Measurements from ENCODE around the gene ZFAND3. TPM values are rescaled to one million over a fixed set of nuclear protein-coding genes. Genes with fewer than 3 reads are reported as not detected.
A peak's percentile ranks its signal among the peaks of the same experiment; 100 is the strongest.

ZFAND3 gene
- polyA plus RNA-seq, 3 donors, result 11.5 to 21.1 (median 11.7) TPM

DNA sequence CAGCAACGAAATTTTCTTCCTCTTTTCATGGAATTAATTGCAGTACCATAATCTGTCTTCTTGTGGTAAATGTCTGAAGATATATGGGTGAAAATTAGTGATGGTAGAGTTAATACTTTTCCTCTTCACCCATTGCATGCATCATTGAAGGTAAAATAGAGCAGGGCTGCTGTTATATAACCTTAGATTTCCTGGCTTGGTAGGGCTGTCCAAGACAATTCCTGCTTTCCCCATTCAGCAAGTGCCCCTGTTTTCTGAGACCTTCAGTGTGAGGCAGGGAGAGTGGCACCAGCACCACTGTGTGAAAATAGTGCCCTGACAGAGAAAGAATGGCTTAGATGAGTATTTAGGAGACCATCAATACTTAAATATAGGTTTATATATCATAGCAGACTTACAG, 202.0 kb downstream of the ZFAND3 start:
- TF ChIP-seq CTCF (IDR thresholded peaks at IDR 0.05), result no peak
- Mint-ChIP-seq H3K36me3 (peaks cover 0 to 2% of the 10 kb centered on the region in 2 donors), H3K9me3 (peaks cover 0 to 9% (median 3%) of the 10 kb centered on the region in 7 donors), H3K4me3 (no peak overlapping the region), H3K27me3 (ENCODE audit: low read depth in 3 of 3) (no peaks in the 10 kb centered on the region), H3K4me1 (peaks cover 24% of the 10 kb centered on the region), H3K27ac (peak overlapping the region in 3 of 7 donors; percentile 9 to 54 (median 42))
- Histone ChIP-seq H3K9me3 (replicated peaks in 1 of 2; ENCODE audit: control insufficient read depth in 1 of 2, insufficient read depth in 1 of 2, low read length in 2 of 2) (no peaks in the 10 kb centered on the region), H3K27ac (ENCODE audit: low read depth in 1 of 2, low read length in 2 of 2) (no peak overlapping the region), H3K4me1 (ENCODE audit: control insufficient read depth in 1 of 2, insufficient read depth in 2 of 2, low read length in 2 of 2) (peaks cover 6 to 13% of the 10 kb centered on the region in 2 donors), H3K9ac (ENCODE audit: insufficient read depth, low read length, poor library complexity, severe bottlenecking) (no peak overlapping the region), H3K4me2 (replicated peaks; ENCODE audit: extremely low read depth, low read length, poor library complexity, severe bottlenecking) (no peak overlapping the region), H3K36me3 (replicated peaks in 1 of 2; ENCODE audit: control insufficient read depth in 1 of 2, insufficient read depth in 2 of 2, low read length in 2 of 2) (no peaks in the 10 kb centered on the region), H4K20me1 (ENCODE audit: insufficient read depth, low read length) (peaks cover 100% of the 10 kb centered on the region), H3K27me3 (ENCODE audit: control insufficient read depth in 2 of 2, insufficient read depth in 2 of 2, low read length in 2 of 2) (no peaks in the 10 kb centered on the region), H2AFZ (ENCODE audit: insufficient read depth, low read depth, low read length, poor library complexity, severe bottlenecking) (no peak overlapping the region), H3K4me3 (replicated peaks in 1 of 3; ENCODE audit: low read depth in 2 of 3, low read length in 3 of 3) (no peak overlapping the region), H3K79me2 (ENCODE audit: insufficient read depth, low read length) (peaks cover 66% of the 10 kb centered on the region)
- intact Hi-C loops (cut with micrococcal nuclease), result no loop called here
- no peak for DNase-seq
- WGBS (ENCODE audit: insufficient coverage), result no CpG with 5 or more reads among the region's 1 CpG

DNA sequence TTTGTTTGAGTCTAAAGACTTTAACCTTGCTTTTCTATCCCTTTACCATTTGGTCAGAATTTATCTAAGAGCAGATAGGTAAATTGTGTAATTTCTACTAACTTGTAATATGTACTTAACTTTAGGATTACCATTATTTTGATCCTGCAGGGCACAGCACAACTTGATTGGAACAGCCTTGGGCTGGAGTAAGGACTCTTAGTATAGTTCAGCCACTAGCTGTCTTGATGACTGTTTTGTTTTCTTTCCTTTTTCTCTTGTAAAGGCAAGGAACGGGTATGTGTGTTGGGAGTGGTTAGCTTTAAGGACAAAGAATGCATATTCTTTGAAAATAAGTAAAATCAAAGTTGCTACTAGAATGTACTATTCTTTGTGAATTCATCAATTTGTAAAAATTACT, 203.2 kb downstream of the ZFAND3 start:
- Histone ChIP-seq H3K4me2 (replicated peaks; ENCODE audit: extremely low read depth, low read length, poor library complexity, severe bottlenecking) (no peak overlapping the region), H3K36me3 (replicated peaks in 1 of 2; ENCODE audit: control insufficient read depth in 1 of 2, insufficient read depth in 2 of 2, low read length in 2 of 2) (no peaks in the 10 kb centered on the region), H3K4me3 (replicated peaks in 1 of 3; ENCODE audit: low read depth in 2 of 3, low read length in 3 of 3) (no peak overlapping the region), H3K9me3 (replicated peaks in 1 of 2; ENCODE audit: control insufficient read depth in 1 of 2, insufficient read depth in 1 of 2, low read length in 2 of 2) (no peaks in the 10 kb centered on the region), H3K79me2 (ENCODE audit: insufficient read depth, low read length) (peaks cover 64% of the 10 kb centered on the region), H4K20me1 (ENCODE audit: insufficient read depth, low read length) (peaks cover 100% of the 10 kb centered on the region), H3K27ac (ENCODE audit: low read depth in 1 of 2, low read length in 2 of 2) (no peak overlapping the region), H3K27me3 (ENCODE audit: control insufficient read depth in 2 of 2, insufficient read depth in 2 of 2, low read length in 2 of 2) (no peaks in the 10 kb centered on the region), H3K4me1 (ENCODE audit: control insufficient read depth in 1 of 2, insufficient read depth in 2 of 2, low read length in 2 of 2) (peaks cover 6 to 11% of the 10 kb centered on the region in 2 donors), H2AFZ (ENCODE audit: insufficient read depth, low read depth, low read length, poor library complexity, severe bottlenecking) (no peak overlapping the region), H3K9ac (ENCODE audit: insufficient read depth, low read length, poor library complexity, severe bottlenecking) (no peak overlapping the region)
- H3K27me3 Mint-ChIP-seq (ENCODE audit: low read depth in 3 of 3), result no peaks in the 10 kb centered on the region
- H3K9me3 Mint-ChIP-seq, result peaks cover 0 to 9% (median 3%) of the 10 kb centered on the region in 7 donors
- H3K27ac Mint-ChIP-seq, result no peak overlapping the region
- TF ChIP-seq CTCF (IDR thresholded peaks at IDR 0.05), result no peak
- H3K36me3 Mint-ChIP-seq, result peaks cover 0 to 2% of the 10 kb centered on the region in 2 donors
- no peak overlapping the region for H3K4me3 Mint-ChIP-seq
- no peak for DNase-seq
- intact Hi-C loops (cut with micrococcal nuclease), result no loop called here
- no CpG with 5 or more reads among the region's 1 CpG for WGBS (ENCODE audit: insufficient coverage)
- H3K4me1 Mint-ChIP-seq, result peaks cover 20% of the 10 kb centered on the region

All from CD14-positive monocyte (primary cell).